Neural progenitor cell (in vitro differentiated cells): ENCODE data around the gene LPAR6. TPM values are rescaled to one million over a fixed set of nuclear protein-coding genes. Genes with fewer than 3 reads are reported as not detected.
"Not testable (repeated sequence)": the region's sequence is repeated elsewhere in the genome, so short reads cannot be mapped to it uniquely, and the experiment has no call there.

ENCODE experiments used
- DNase-seq: peaks from one replicate; pipeline ENCODE4 v3.0.0-alpha.2; 2016; ENCODE audit warnings: low spot score
- H2AFZ ChIP-seq: fragments of 200-600 bp; sonication (generic); replicated peaks from 2 replicates; pipeline ENCODE4 v1.6.1; 2016; ENCODE audit warnings: antibody characterized with exemption
- H3F3A ChIP-seq: fragments of 200-600 bp; sonication (generic); 2 replicates; pipeline ENCODE4 v1.6.1; 2016; ENCODE audit warnings: antibody characterized with exemption, low read depth
- H3K27ac ChIP-seq: fragments of 200-600 bp; sonication (generic); 2 replicates; pipeline ENCODE4 v1.5.1; 2016; ENCODE audit warnings: mild to moderate bottlenecking
- H3K27me3 ChIP-seq: fragments of 200-600 bp; sonication (generic); 2 replicates; pipeline ENCODE4 v1.6.1; 2016; ENCODE audit warnings: mild to moderate bottlenecking, moderate library complexity
- H3K36me3 ChIP-seq: fragments of 200-600 bp; sonication (generic); 2 replicates; pipeline ENCODE4 v1.5.1; 2016
- H3K4me1 ChIP-seq: fragments of 200-600 bp; sonication (generic); 2 replicates; pipeline ENCODE4 v1.6.1; 2016; ENCODE audit warnings: mixed run types
- H3K4me2 ChIP-seq: fragments of 200-600 bp; sonication (generic); 2 replicates; pipeline ENCODE4 v1.6.1; 2016
- H3K4me3 ChIP-seq: fragments of 200-600 bp; sonication (generic); 2 replicates; pipeline ENCODE4 v1.5.1; 2016
- H3K79me2 ChIP-seq: fragments of 200-600 bp; sonication (generic); 2 replicates; pipeline ENCODE4 v1.6.1; 2016; ENCODE audit warnings: low read depth
- H3K9ac ChIP-seq: fragments of 200-600 bp; sonication (generic); 2 replicates; pipeline ENCODE4 v1.6.1; 2016
- H3K9me3 ChIP-seq: fragments of 200-600 bp; sonication (generic); 2 replicates; pipeline ENCODE4 v1.5.1; 2016; ENCODE audit warnings: low read depth
- H4K20me1 ChIP-seq: fragments of 200-600 bp; sonication (generic); 2 replicates; pipeline ENCODE4 v1.6.1; 2016; ENCODE audit warnings: low read depth
- H3K27ac Mint-ChIP-seq: 3 replicates; pipeline ENCODE4 v1.8.0; 2021; ENCODE audit warnings: mixed read lengths
- H3K27me3 Mint-ChIP-seq: 2 replicates; pipeline ENCODE4 v1.8.0; 2022; ENCODE audit warnings: low read depth, mild to moderate bottlenecking, inconsistent platforms, moderate library complexity, mixed read lengths; ENCODE audit not compliant: insufficient read depth
- H3K36me3 Mint-ChIP-seq: 3 replicates; pipeline ENCODE4 v1.8.0; 2021; ENCODE audit warnings: mixed read lengths
- H3K4me1 Mint-ChIP-seq: 3 replicates; pipeline ENCODE4 v1.8.0; 2021; ENCODE audit warnings: mixed read lengths
- H3K4me3 Mint-ChIP-seq: 3 replicates; pipeline ENCODE4 v1.8.0; 2021; ENCODE audit warnings: mild to moderate bottlenecking, moderate library complexity, mixed read lengths
- H3K9me3 Mint-ChIP-seq: 3 replicates; pipeline ENCODE4 v1.8.0; 2020; ENCODE audit warnings: mixed read lengths
- CTCF ChIP-seq: fragments of 200-600 bp; sonication (generic); IDR thresholded peaks from 2 replicates; pipeline ENCODE4 v1.5.1; 2017; ENCODE audit warnings: antibody characterized with exemption, mild to moderate bottlenecking
- EZH2 ChIP-seq: fragments of 200-600 bp; sonication (generic); IDR thresholded peaks from 2 replicates; pipeline ENCODE4 v1.6.1; 2017; ENCODE audit warnings: antibody characterized with exemption, mild to moderate bottlenecking, moderate library complexity
- EZH2phosphoT487 ChIP-seq: fragments of 200-600 bp; sonication (generic); IDR thresholded peaks from 2 replicates; pipeline ENCODE4 v1.6.1; 2017; ENCODE audit warnings: antibody characterized with exemption
- total RNA-seq: library from RNA; depleted of rRNA; stranded (reverse); fragments of >200 nt; gene quantifications from 2 replicates; pipeline ENCODE4 v1.2.3, GENCODE V29; 2015; ENCODE audit warnings: low replicate concordance

LPAR6 gene
- total RNA-seq, 1 donor from 2014 or later: 4.6 TPM

- H3K4me1 ChIP-seq: no peaks in the 10 kb centered on the region
- no peaks in the 10 kb centered on the region for H4K20me1 ChIP-seq
- H3K9ac ChIP-seq: no peak overlapping the region
- Mint-ChIP-seq H3K4me3 (no peak overlapping the region), H3K36me3 (peaks cover 4% of the 10 kb centered on the region), H3K4me1 (no peaks in the 10 kb centered on the region), H3K9me3 (peaks cover 6% of the 10 kb centered on the region), H3K27ac (no peak overlapping the region), H3K27me3 (no peaks in the 10 kb centered on the region)
- H3K9me3 ChIP-seq: no peaks in the 10 kb centered on the region
- H3K4me3 ChIP-seq: no peak overlapping the region
- H3K36me3 ChIP-seq: no peaks in the 10 kb centered on the region
- H2AFZ ChIP-seq: no peak overlapping the region
- H3K4me2 ChIP-seq: no peak overlapping the region
- H3K79me2 ChIP-seq: no peaks in the 10 kb centered on the region
- TF ChIP-seq EZH2phosphoT487 (no peak), CTCF (no peak), EZH2 (no peak)
- no peaks in the 10 kb centered on the region for H3K27me3 ChIP-seq
- H3F3A ChIP-seq: no peaks in the 10 kb centered on the region
- H3K27ac ChIP-seq: no peak overlapping the region
- no peak for DNase-seq
Measured at GRCh38 chr13:48426052-48426451, 13.1 kb upstream of the LPAR6 start.

GRCh38 chr13:48424212-48424611 lies 11.3 kb upstream of the LPAR6 start:
- Histone ChIP-seq H3K9me3 (peaks cover 3% of the 10 kb centered on the region), H3K27me3 (no peaks in the 10 kb centered on the region), H3K79me2 (no peaks in the 10 kb centered on the region), H2AFZ (no peak overlapping the region), H3K4me2 (no peak overlapping the region), H3K36me3 (no peaks in the 10 kb centered on the region), H4K20me1 (no peaks in the 10 kb centered on the region), H3K27ac (no peak overlapping the region), H3K4me3 (no peak overlapping the region), H3F3A (no peaks in the 10 kb centered on the region), H3K9ac (no peak overlapping the region), H3K4me1 (no peaks in the 10 kb centered on the region)
- Mint-ChIP-seq H3K4me1 (no peaks in the 10 kb centered on the region), H3K27ac (no peak overlapping the region), H3K27me3 (no peaks in the 10 kb centered on the region), H3K9me3 (peaks cover 21% of the 10 kb centered on the region), H3K4me3 (no peak overlapping the region), H3K36me3 (peaks cover 7% of the 10 kb centered on the region)
- no peak for DNase-seq
- no peak for TF ChIP-seq EZH2
- TF ChIP-seq CTCF: no peak
- TF ChIP-seq EZH2phosphoT487: no peak

GRCh38 chr13:48422003-48422402 lies 9.1 kb upstream of the LPAR6 start:
- H3K27me3 Mint-ChIP-seq, H3K4me3 Mint-ChIP-seq: not testable (repeated sequence)
- H3K36me3 Mint-ChIP-seq: peaks cover 21% of the 10 kb centered on the region

GRCh38 chr13:48415516-48415915 lies 2.6 kb upstream of the LPAR6 start:
- no peaks in the 10 kb centered on the region for H3F3A ChIP-seq
- H3K4me1 ChIP-seq: peaks cover 24% of the 10 kb centered on the region
- no peaks in the 10 kb centered on the region for H4K20me1 ChIP-seq
- Mint-ChIP-seq H3K27ac (no peak overlapping the region), H3K27me3 (no peaks in the 10 kb centered on the region), H3K9me3 (peaks cover 39% of the 10 kb centered on the region), H3K36me3 (peaks cover 31% of the 10 kb centered on the region), H3K4me3 (no peak overlapping the region), H3K4me1 (peaks cover 14% of the 10 kb centered on the region)
- no peak overlapping the region for H3K4me3 ChIP-seq
- TF ChIP-seq CTCF (no peak), EZH2 (no peak), EZH2phosphoT487 (no peak)
- H3K27me3 ChIP-seq: no peaks in the 10 kb centered on the region
- H2AFZ ChIP-seq: no peak overlapping the region
- H3K27ac ChIP-seq: no peak overlapping the region
- DNase-seq: no peak
- peaks cover 5% of the 10 kb centered on the region for H3K9me3 ChIP-seq
- H3K36me3 ChIP-seq: no peaks in the 10 kb centered on the region
- no peak overlapping the region for H3K9ac ChIP-seq
- H3K79me2 ChIP-seq: no peaks in the 10 kb centered on the region
- no peak overlapping the region for H3K4me2 ChIP-seq

More at GRCh38 chr13:48422003-48422402, 9.1 kb upstream of the LPAR6 start:
- not testable (repeated sequence) for H3K4me2 ChIP-seq, H3K27me3 ChIP-seq, H3K9me3 ChIP-seq, H3K27ac ChIP-seq, H3F3A ChIP-seq, H3K4me1 ChIP-seq, H3K4me3 ChIP-seq, H3K36me3 ChIP-seq, DNase-seq, H3K79me2 ChIP-seq, H3K4me1 Mint-ChIP-seq, H3K9ac ChIP-seq, H3K27ac Mint-ChIP-seq, H2AFZ ChIP-seq, H4K20me1 ChIP-seq
- peaks cover 41% of the 10 kb centered on the region for H3K9me3 Mint-ChIP-seq
